ENCODE data around the gene TP53BP2.

GRCh38 chr1:223877804-223878203 is 32.1 kb upstream of the TP53BP2 start:
- TF ChIP-seq, protein P1, sequence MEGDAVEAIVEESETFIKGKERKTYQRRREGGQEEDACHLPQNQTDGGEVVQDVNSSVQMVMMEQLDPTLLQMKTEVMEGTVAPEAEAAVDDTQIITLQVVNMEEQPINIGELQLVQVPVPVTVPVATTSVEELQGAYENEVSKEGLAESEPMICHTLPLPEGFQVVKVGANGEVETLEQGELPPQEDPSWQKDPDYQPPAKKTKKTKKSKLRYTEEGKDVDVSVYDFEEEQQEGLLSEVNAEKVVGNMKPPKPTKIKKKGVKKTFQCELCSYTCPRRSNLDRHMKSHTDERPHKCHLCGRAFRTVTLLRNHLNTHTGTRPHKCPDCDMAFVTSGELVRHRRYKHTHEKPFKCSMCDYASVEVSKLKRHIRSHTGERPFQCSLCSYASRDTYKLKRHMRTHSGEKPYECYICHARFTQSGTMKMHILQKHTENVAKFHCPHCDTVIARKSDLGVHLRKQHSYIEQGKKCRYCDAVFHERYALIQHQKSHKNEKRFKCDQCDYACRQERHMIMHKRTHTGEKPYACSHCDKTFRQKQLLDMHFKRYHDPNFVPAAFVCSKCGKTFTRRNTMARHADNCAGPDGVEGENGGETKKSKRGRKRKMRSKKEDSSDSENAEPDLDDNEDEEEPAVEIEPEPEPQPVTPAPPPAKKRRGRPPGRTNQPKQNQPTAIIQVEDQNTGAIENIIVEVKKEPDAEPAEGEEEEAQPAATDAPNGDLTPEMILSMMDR (IDR thresholded peaks at IDR 0.05 in 4 of 5, conservative IDR thresholded peaks at IDR 0.05 in 1 of 5) = no peak
- no peak for TF ChIP-seq POLR2A (IDR thresholded peaks at IDR 0.05)

Data from gastrocnemius medialis (tissue), 4 donors.